Stomach (tissue), 9 donors: ENCODE data around the gene ZNF532. TPM values are rescaled to one million over a fixed set of nuclear protein-coding genes. Genes with fewer than 3 reads are reported as not detected.

Source experiments
- DNase-seq, 2 donors: peaks; one replicate each; pipeline versions ENCODE4 v3.0.0 to v3.0.0-alpha.2; 2013 to 2019
- H3K27ac ChIP-seq, 5 donors: fragments of 200-600 bp in 4 of 5; sonication (generic) in 4 of 5; one replicate each; pipeline ENCODE4 v1.5.1; 2013 to 2019; ENCODE audit warnings: mild to moderate bottlenecking in 1 of 5, moderate library complexity in 1 of 5
- H3K27me3 ChIP-seq, 3 donors: fragments of 200-600 bp; sonication (generic); one replicate each; pipeline ENCODE4 v1.5.1; 2017 to 2019; ENCODE audit warnings: mixed run types in 1 of 3
- H3K36me3 ChIP-seq, 4 donors: fragments of 200-600 bp; sonication (generic); 1 replicate in 3 of 4; 2 replicates in 1 of 4; pipeline ENCODE4 v1.5.1; 2016 to 2019
- H3K4me1 ChIP-seq, 4 donors: fragments of 200-600 bp; sonication (generic); one replicate each; pipeline ENCODE4 v1.5.1; 2016 to 2019
- H3K4me3 ChIP-seq, 4 donors: fragments of 200-600 bp; sonication (generic) in 3 of 4; one replicate each; pipeline ENCODE4 v1.5.1; 2016 to 2019; ENCODE audit warnings: mild to moderate bottlenecking in 1 of 4
- H3K9me3 ChIP-seq, 4 donors: fragments of 200-600 bp; sonication (generic); one replicate each; pipeline ENCODE4 v1.5.1; 2016 to 2019
- EP300 ChIP-seq: sonication (generic); formaldehyde crosslinking; IDR thresholded peaks from one replicate; pipeline ENCODE4 v1.6.1; 2017; ENCODE audit warnings: antibody characterized with exemption
- POLR2A ChIP-seq, 4 donors: fragments of 450-650 bp; IDR thresholded peaks; one replicate each; pipeline ENCODE4 v1.6.1; 2016; ENCODE audit warnings: antibody characterized with exemption in 4 of 4, control low read depth in 2 of 4, mild to moderate bottlenecking in 1 of 4, moderate library complexity in 1 of 4
- POLR2AphosphoS5 ChIP-seq, 3 donors: sonication (generic); formaldehyde crosslinking; IDR thresholded peaks; one replicate each; pipeline ENCODE4 v1.6.1; 2016; ENCODE audit warnings: antibody characterized with exemption in 3 of 3
- WGBS, 5 donors: extraction: QIAGEN DNeasy Blood & Tissue Kit in 3 of 5; methylation state at CpG; one replicate each; pipeline versions ENCODE4 v1.1.5 to v1.1.7; 2013 to 2018; 5-methylcytosine and 5-hydroxymethylcytosine counted together
- intact Hi-C: fragments of 100-400 bp; cut with DNase I; formaldehyde crosslinking; loops from one replicate; pipeline ENCODE4 v1.15.1; 2023; ENCODE audit warnings: low total_unique reads
- polyA plus RNA-seq, 3 donors: library from polyadenylated mRNA; stranded (reverse); fragments of 200-250 nt; gene quantifications; one replicate each; pipeline ENCODE4 v1.2.3, GENCODE V29; 2013
- total RNA-seq, 5 donors: library from RNA; depleted of rRNA; stranded (reverse); fragments of >200 nt; gene quantifications; one replicate each; pipeline versions ENCODE4 v1.1.0 to v1.2.3, GENCODE V29; 2014 to 2016
- TF ChIP-seq, protein P1 (sequence below), 7 experiments: fragments of 450-650 bp in 4 of 7; fragments of 200-600 bp in 3 of 7; sonication (generic) in 3 of 7; IDR thresholded peaks; one replicate each; pipeline ENCODE4 v1.5.1; 2016 to 2019; ENCODE audit warnings: antibody characterized with exemption in 7 of 7, control low read depth in 2 of 7, mild to moderate bottlenecking in 1 of 7
- donor health status: healthy with polysubstance abuse.
- donor health status: Bipolar disorder and iron deficiency.
- donor health status: healthy.

ZNF532 gene
- total and polyA plus RNA-seq, 8 donors = 2.9 to 53.7 (median 18.4) TPM

DNA sequence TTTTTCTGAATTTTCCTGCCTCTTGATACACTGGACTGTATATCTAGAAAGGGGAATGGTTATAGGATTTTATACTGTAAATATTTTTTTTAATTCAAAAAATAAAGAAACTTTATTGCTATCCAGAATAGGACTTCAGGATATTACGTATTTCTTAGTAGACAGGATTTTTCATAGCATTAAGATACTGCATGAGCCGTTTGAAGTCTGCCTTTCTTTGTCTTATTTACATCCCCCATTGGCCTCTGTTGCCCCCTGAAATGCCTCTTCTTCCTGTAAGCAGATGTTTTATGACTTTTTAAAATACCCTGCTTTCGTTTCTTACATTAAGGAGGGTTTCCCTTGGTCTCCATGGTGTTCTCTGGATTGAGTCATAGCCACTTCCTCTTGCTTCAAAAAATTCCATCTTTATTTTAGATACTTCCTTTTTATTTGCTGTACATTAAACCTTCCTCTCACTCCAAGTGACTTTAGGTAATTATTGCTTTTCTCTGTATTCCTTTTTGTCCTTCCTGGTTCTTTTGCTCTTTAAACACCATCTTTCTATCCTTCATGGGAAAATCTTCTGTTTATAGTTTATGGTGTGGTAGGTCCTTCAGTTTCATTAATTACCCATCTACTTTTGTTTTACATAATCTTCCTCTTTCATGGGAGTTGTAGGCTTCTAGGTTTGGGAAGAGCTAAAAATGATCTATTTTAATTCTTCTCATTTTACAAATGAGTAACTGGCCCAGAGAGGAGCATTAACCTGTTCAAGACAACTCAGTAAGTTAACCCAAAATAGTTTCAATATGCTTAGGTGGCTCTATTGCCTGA, 72.6 kb downstream of the ZNF532 start:
- 67 to 80% (median 71%) methylated on average over 3 of the region's 3 CpGs for WGBS, 5 donors
- intact Hi-C loops = no loop called here
- peak in 1 of 2 donors; percentile 33 for DNase-seq
- Histone ChIP-seq H3K36me3 (peaks cover 6 to 35% (median 21%) of the 10 kb centered on the region in 4 donors), H3K4me3 (no peak overlapping the region), H3K9me3 (no peaks in the 10 kb centered on the region), H3K4me1 (peaks cover 0 to 23% (median 16%) of the 10 kb centered on the region in 4 donors), H3K27ac (peak overlapping the region in 3 of 5 donors; percentile 19 to 52 (median 31)), H3K27me3 (no peaks in the 10 kb centered on the region)
- TF ChIP-seq, protein P1, sequence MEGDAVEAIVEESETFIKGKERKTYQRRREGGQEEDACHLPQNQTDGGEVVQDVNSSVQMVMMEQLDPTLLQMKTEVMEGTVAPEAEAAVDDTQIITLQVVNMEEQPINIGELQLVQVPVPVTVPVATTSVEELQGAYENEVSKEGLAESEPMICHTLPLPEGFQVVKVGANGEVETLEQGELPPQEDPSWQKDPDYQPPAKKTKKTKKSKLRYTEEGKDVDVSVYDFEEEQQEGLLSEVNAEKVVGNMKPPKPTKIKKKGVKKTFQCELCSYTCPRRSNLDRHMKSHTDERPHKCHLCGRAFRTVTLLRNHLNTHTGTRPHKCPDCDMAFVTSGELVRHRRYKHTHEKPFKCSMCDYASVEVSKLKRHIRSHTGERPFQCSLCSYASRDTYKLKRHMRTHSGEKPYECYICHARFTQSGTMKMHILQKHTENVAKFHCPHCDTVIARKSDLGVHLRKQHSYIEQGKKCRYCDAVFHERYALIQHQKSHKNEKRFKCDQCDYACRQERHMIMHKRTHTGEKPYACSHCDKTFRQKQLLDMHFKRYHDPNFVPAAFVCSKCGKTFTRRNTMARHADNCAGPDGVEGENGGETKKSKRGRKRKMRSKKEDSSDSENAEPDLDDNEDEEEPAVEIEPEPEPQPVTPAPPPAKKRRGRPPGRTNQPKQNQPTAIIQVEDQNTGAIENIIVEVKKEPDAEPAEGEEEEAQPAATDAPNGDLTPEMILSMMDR (IDR thresholded peaks at IDR 0.05) = no peak
- no peak for TF ChIP-seq POLR2AphosphoS5 (IDR thresholded peaks at IDR 0.05)
- no peak for TF ChIP-seq EP300
- TF ChIP-seq POLR2A (IDR thresholded peaks at IDR 0.05) = no peak

- 75 to 89% (median 82%) methylated on average over 3 of the region's 3 CpGs for WGBS, 5 donors
These were observed 73.2 kb downstream of the ZNF532 start for GRCh38 chr18:58937887-58938267.

DNA sequence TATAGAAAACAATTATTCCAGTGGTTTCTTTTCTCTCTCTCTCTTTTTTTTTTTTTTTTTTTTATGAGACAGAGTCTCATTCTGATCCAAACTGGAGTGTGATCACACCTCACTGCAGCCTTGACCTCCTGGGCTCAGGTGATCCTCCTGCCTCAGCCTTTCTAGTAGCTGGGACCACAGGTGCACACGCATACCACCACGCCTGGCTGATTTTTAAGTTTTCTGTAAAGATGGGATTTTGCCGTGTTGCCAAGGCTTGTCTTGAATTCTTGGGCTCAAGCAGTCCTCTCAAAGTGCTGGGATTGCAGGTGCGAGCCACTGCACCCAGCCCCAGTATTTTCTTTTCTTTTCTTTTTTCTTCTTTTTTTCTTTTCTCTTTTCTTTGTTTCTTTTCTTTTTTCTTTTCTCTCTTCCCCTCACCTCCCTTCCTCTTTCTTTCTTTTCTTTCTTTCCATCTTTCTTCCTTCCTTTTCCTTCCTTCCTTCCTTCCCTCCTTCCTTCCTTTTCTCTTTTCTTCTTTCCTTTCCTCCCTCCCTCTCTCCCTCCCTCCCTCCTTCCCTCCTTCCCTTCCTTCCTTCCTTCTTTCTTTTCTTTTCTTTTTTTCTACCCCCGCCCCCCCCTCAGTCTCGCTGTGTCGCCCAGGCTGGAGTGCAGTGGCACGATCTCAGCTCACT, 76.9 kb downstream of the ZNF532 start:
- intact Hi-C loops = no loop called here
- H3K27me3 ChIP-seq = no peaks in the 10 kb centered on the region
- H3K4me1 ChIP-seq = peaks cover 0 to 31% (median 19%) of the 10 kb centered on the region in 4 donors
- 94 to 100% (median 95%) methylated on average over 8 of the region's 8 CpGs for WGBS, 5 donors
- H3K27ac ChIP-seq = peak overlapping the region in 2 of 5 donors; percentile 24 to 45
- peaks cover 6 to 36% (median 30%) of the 10 kb centered on the region in 4 donors for H3K36me3 ChIP-seq
- H3K9me3 ChIP-seq = no peaks in the 10 kb centered on the region
- H3K4me3 ChIP-seq = no peak overlapping the region
- no peak for TF ChIP-seq POLR2A (IDR thresholded peaks at IDR 0.05)
- no peak for TF ChIP-seq POLR2AphosphoS5 (IDR thresholded peaks at IDR 0.05)
- no peak for TF ChIP-seq EP300
- TF ChIP-seq, protein P1 (IDR thresholded peaks at IDR 0.05) = no peak
- no peak for DNase-seq

More at GRCh38 chr18:58937887-58938267, 73.2 kb downstream of the ZNF532 start:
- peak overlapping the region in 1 of 5 donors; percentile 19 for H3K27ac ChIP-seq
- H3K4me3 ChIP-seq = no peak overlapping the region
- intact Hi-C loops = no loop called here
- no peaks in the 10 kb centered on the region for H3K27me3 ChIP-seq
- no peak for DNase-seq
- H3K4me1 ChIP-seq = peaks cover 0 to 29% (median 19%) of the 10 kb centered on the region in 4 donors
- H3K36me3 ChIP-seq = peaks cover 6 to 35% (median 21%) of the 10 kb centered on the region in 4 donors
- TF ChIP-seq POLR2AphosphoS5 (IDR thresholded peaks at IDR 0.05) (no peak), POLR2A (IDR thresholded peaks at IDR 0.05) (no peak), EP300 (no peak)
- TF ChIP-seq, protein P1 (IDR thresholded peaks at IDR 0.05) = no peak
- no peaks in the 10 kb centered on the region for H3K9me3 ChIP-seq

GRCh38 chr18:58943896-58944295, 79.2 kb downstream of the ZNF532 start:
- H3K4me1 ChIP-seq = peaks cover 0 to 18% (median 7%) of the 10 kb centered on the region in 4 donors
- H3K9me3 ChIP-seq = no peaks in the 10 kb centered on the region
- intact Hi-C loops = no loop called here
- no peak for DNase-seq
- H3K4me3 ChIP-seq = no peak overlapping the region
- 56 to 81% (median 64%) methylated on average over 3 of the region's 3 CpGs for WGBS, 5 donors
- TF ChIP-seq EP300 = no peak
- no peak for TF ChIP-seq POLR2A (IDR thresholded peaks at IDR 0.05)
- no peak for TF ChIP-seq POLR2AphosphoS5 (IDR thresholded peaks at IDR 0.05)
- TF ChIP-seq, protein P1 (IDR thresholded peaks at IDR 0.05) = no peak
- H3K27ac ChIP-seq = no peak overlapping the region
- H3K27me3 ChIP-seq = no peaks in the 10 kb centered on the region
- H3K36me3 ChIP-seq = peaks cover 6 to 52% (median 36%) of the 10 kb centered on the region in 4 donors
